PC-9 (cell line): ENCODE measurements around the gene IL1RL2. TPM values are rescaled to one million over a fixed set of nuclear protein-coding genes. Genes with fewer than 3 reads are reported as not detected.

Experiments
- BruUV-seq: library from RNA; stranded (reverse); fragments of 400-500 nt; replicated peaks from 2 replicates; lab custom pipeline; 2021; lab: Mats Ljungman, UMichigan
- CTCF ChIA-PET: fragments of 300-600 bp; sonication (Branson Sonifier 250); formaldehyde crosslinking; loops from one replicate; lab custom pipeline; 2022; ENCODE audit warnings: antibody characterized with exemption; lab: Charles Lee
- POLR2A ChIA-PET: fragments of 300-600 bp; sonication (Branson Sonifier 250); formaldehyde crosslinking; loops from one replicate; lab custom pipeline; 2022; ENCODE audit warnings: antibody characterized with exemption; ENCODE audit not compliant: unreplicated experiment; lab: Charles Lee
- DNase-seq, 2 experiments: peaks; one replicate each; pipeline versions ENCODE4 v3.0.0 to v3.0.0-alpha.2; 2015 to 2022; ENCODE audit warnings: mixed read lengths in 1 of 2
- H2AFZ ChIP-seq: fragments of 200-600 bp; sonication (generic); 2 replicates; pipeline ENCODE4 v1.8.1; 2017; ENCODE audit warnings: antibody characterized with exemption
- H3F3A ChIP-seq: fragments of 200-600 bp; sonication (generic); 2 replicates; pipeline ENCODE4 v1.8.1; 2017; ENCODE audit warnings: antibody characterized with exemption, mild to moderate bottlenecking, low read depth; ENCODE audit not compliant: insufficient read depth
- H3K27ac ChIP-seq: fragments of 200-600 bp; sonication (generic); 2 replicates; pipeline ENCODE4 v1.6.1; 2016; ENCODE audit warnings: mixed run types
- H3K27me3 ChIP-seq: fragments of 200-600 bp; sonication (generic); 2 replicates; pipeline ENCODE4 v1.6.1; 2016; ENCODE audit warnings: low read depth, mixed run types; ENCODE audit not compliant: insufficient read depth
- H3K36me3 ChIP-seq: fragments of 200-600 bp; sonication (generic); 2 replicates; pipeline ENCODE4 v1.6.1; 2016; ENCODE audit warnings: low read depth, mixed run types
- H3K4me1 ChIP-seq: fragments of 200-600 bp; sonication (generic); replicated peaks from 2 replicates; pipeline ENCODE4 v1.6.1; 2016; ENCODE audit warnings: mixed run types; ENCODE audit not compliant: insufficient read depth
- H3K4me2 ChIP-seq: fragments of 200-600 bp; sonication (generic); 2 replicates; pipeline ENCODE4 v1.6.1; 2017; ENCODE audit warnings: mixed run types
- H3K4me3 ChIP-seq: fragments of 200-600 bp; sonication (generic); 2 replicates; pipeline ENCODE4 v1.6.1; 2016; ENCODE audit warnings: mixed run types
- H3K79me2 ChIP-seq: fragments of 200-600 bp; sonication (generic); 2 replicates; pipeline ENCODE4 v1.6.1; 2017; ENCODE audit warnings: low read depth, mixed run types
- H3K9me2 ChIP-seq: fragments of 200-600 bp; sonication (generic); 2 replicates; pipeline ENCODE4 v1.8.1; 2017; ENCODE audit warnings: mild to moderate bottlenecking; ENCODE audit not compliant: insufficient read depth
- H3K9me3 ChIP-seq: fragments of 200-600 bp; sonication (generic); 2 replicates; pipeline ENCODE4 v1.8.1; 2016; ENCODE audit warnings: low read depth; ENCODE audit not compliant: insufficient read depth
- H4K20me1 ChIP-seq: fragments of 200-600 bp; sonication (generic); 2 replicates; pipeline ENCODE4 v1.8.1; 2017; ENCODE audit not compliant: insufficient read depth
- EZH2 ChIP-seq: fragments of 200-600 bp; sonication (generic); IDR thresholded peaks from 2 replicates; pipeline ENCODE4 v1.8.0; 2017; ENCODE audit warnings: antibody characterized with exemption, low read depth
- intact Hi-C: fragments of 100-400 bp; cut with micrococcal nuclease; formaldehyde crosslinking; loops from one replicate; pipeline ENCODE4 v1.10.0; 2022; ENCODE audit not compliant: unreplicated experiment
- total RNA-seq: library from RNA; stranded (reverse); gene quantifications from 2 replicates; pipeline ENCODE4 v1.2.3, GENCODE V29; 2021
- TF ChIP-seq, protein P1 (sequence below): fragments of 200-600 bp; sonication (generic); conservative IDR thresholded peaks from 2 replicates; pipeline ENCODE4 v1.6.1; 2017; ENCODE audit warnings: mixed run types, antibody characterized with exemption, mild to moderate bottlenecking, moderate library complexity

The IL1RL2 gene
- total RNA-seq, 1 experiment from 2014 or later: 1.9 TPM

DNA sequence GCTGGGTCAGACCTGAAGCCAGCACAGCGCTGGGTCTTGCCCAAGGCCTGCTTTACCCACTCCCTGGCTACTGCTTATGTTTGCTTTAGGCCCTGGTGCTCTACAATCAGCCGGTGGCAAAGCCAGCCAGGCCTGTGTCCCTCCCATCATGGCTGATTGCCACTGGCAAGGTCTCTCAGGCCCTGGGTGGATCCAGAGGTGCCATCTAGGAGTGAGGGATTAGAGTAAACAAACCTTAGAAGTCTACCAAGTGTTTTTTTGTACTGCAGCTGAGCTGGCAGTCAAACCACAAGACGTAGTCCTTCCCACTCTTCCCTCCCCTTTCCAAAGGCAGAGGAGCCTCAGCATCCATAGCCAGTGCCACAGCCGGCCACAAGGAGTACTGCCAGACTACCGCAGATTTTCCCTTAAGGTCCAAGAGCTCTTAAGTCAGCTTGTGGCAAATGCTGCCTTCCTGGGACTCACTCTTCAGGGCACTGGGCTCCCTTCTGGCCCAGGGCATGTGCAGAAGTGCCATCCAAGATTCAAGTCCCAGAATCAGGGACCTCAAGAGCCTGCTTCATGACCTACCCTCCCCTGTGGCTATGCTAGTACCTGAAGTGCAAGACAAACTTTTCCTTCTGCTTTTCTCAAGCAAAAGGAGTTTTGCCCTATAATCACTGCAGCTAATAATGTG lies 20.0 kb downstream of the IL1RL2 start:
- H2AFZ ChIP-seq: no peak overlapping the region
- no peak overlapping the region for H3K4me2 ChIP-seq
- H3K79me2 ChIP-seq: no peaks in the 10 kb centered on the region
- no peaks in the 10 kb centered on the region for H4K20me1 ChIP-seq
- ChIA-PET CTCF (no interaction called here), POLR2A (interaction anchor here (0.7 kb wide), 1 partner anchor 198 kb away, joined by 3 read pairs; no protein-coding TSS in a partner anchor)
- no peak overlapping the region for H3K27ac ChIP-seq
- H3K9me2 ChIP-seq: no peaks in the 10 kb centered on the region
- TF ChIP-seq EZH2: no peak
- TF ChIP-seq, protein P1, sequence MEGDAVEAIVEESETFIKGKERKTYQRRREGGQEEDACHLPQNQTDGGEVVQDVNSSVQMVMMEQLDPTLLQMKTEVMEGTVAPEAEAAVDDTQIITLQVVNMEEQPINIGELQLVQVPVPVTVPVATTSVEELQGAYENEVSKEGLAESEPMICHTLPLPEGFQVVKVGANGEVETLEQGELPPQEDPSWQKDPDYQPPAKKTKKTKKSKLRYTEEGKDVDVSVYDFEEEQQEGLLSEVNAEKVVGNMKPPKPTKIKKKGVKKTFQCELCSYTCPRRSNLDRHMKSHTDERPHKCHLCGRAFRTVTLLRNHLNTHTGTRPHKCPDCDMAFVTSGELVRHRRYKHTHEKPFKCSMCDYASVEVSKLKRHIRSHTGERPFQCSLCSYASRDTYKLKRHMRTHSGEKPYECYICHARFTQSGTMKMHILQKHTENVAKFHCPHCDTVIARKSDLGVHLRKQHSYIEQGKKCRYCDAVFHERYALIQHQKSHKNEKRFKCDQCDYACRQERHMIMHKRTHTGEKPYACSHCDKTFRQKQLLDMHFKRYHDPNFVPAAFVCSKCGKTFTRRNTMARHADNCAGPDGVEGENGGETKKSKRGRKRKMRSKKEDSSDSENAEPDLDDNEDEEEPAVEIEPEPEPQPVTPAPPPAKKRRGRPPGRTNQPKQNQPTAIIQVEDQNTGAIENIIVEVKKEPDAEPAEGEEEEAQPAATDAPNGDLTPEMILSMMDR: no peak
- H3K9me3 ChIP-seq: peaks cover 4% of the 10 kb centered on the region
- intact Hi-C loops: no loop called here
- H3K36me3 ChIP-seq: no peaks in the 10 kb centered on the region
- H3F3A ChIP-seq: no peaks in the 10 kb centered on the region
- no TSS peak for BruUV-seq
- no peaks in the 10 kb centered on the region for H3K4me1 ChIP-seq
- peak in 1 of 2 experiments; percentile 49 for DNase-seq
- no peaks in the 10 kb centered on the region for H3K27me3 ChIP-seq
- H3K4me3 ChIP-seq: no peak overlapping the region

DNA sequence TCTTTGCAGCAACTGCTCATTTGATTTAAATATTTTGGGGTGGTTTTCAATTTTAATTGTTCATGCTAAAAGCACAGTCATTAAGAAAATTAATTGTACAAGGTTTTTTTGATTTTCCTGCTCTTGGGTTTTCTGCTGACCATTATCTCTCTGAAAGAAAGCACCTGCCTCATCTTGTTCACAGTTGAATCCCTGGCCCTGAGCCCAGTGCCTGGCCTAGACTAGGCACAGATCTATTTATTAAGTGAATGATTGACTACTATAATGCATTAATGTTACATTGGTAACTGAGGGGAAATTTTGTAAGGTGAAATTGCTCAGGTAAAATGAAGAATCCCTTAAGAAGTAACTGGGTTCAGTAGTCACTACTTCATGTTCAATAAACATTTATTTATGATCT lies 22.0 kb downstream of the IL1RL2 start:
- TF ChIP-seq EZH2: no peak
- TF ChIP-seq, protein P1: no peak
- DNase-seq: no peak
- intact Hi-C loops: no loop called here
- Histone ChIP-seq H3K4me3 (no peak overlapping the region), H3K27me3 (no peaks in the 10 kb centered on the region), H2AFZ (no peak overlapping the region), H3K79me2 (no peaks in the 10 kb centered on the region), H3K4me1 (no peaks in the 10 kb centered on the region), H4K20me1 (no peaks in the 10 kb centered on the region), H3K9me2 (no peaks in the 10 kb centered on the region), H3K36me3 (no peaks in the 10 kb centered on the region), H3K9me3 (peaks cover 4% of the 10 kb centered on the region; the same call in 1 of the 2 replicates), H3K27ac (no peak overlapping the region), H3F3A (no peaks in the 10 kb centered on the region), H3K4me2 (no peak overlapping the region)
- ChIA-PET POLR2A (interaction anchor here (0.7 kb wide), 1 partner anchor 42 kb away, joined by 3 read pairs; no protein-coding TSS in a partner anchor), CTCF (no interaction called here)
- no TSS peak for BruUV-seq

DNA sequence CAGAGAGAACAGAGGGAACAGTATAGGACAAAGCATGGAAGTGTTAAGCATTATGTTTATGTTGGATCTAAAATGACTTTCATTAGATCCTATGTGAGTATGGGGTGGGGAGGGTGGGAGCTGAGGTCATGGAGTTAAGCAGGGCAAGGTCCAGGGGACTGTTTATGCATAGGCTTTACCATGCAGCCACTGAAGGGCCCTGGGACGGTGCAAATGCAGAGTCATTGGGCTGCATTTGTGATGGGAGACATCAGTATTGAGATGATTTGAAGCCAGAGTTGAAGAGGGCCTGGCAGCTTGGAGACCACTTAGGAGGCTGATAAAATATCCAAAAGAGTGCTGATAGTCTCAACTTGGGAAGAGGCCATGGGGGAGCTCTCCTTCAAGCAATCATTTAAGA lies 22.7 kb downstream of the IL1RL2 start:
- TF ChIP-seq, protein P1: no peak
- no peak for TF ChIP-seq EZH2
- ChIA-PET CTCF (no interaction called here), POLR2A (no interaction called here)
- intact Hi-C loops: no loop called here
- Histone ChIP-seq H4K20me1 (no peaks in the 10 kb centered on the region), H2AFZ (no peak overlapping the region), H3K27ac (no peak overlapping the region), H3K4me2 (no peak overlapping the region), H3K9me2 (no peaks in the 10 kb centered on the region), H3K27me3 (no peaks in the 10 kb centered on the region), H3K79me2 (no peaks in the 10 kb centered on the region), H3K36me3 (no peaks in the 10 kb centered on the region), H3K9me3 (peaks cover 4% of the 10 kb centered on the region; the same call in 1 of the 2 replicates), H3K4me1 (no peaks in the 10 kb centered on the region), H3K4me3 (no peak overlapping the region), H3F3A (no peaks in the 10 kb centered on the region)
- no peak for DNase-seq
- no TSS peak for BruUV-seq
